HL-60/S4 treated with retinoic acid at 250 ng/mL for 4 days and 3 days (cell line): ENCODE results near the gene GRAP.

Source experiments
- in situ Hi-C: fragments of 300-500 bp; cut with MboI; formaldehyde crosslinking; loops from 2 replicates; pipeline ENCODE4 v1.7.0; 2022; ENCODE audit warnings: low sequenced_read_pairs

The GRAP gene

GRCh38 chr17:19019041-19019941 is 27.5 kb downstream of the GRAP start:
- in situ Hi-C loops, result no loop called here

GRCh38 chr17:19018600-19018950 is 28.2 kb downstream of the GRAP start:
- in situ Hi-C loops, result no loop called here

- in situ Hi-C loops, result no loop called here
Measured at GRCh38 chr17:19017804-19018599, 28.8 kb downstream of the GRAP start.

- in situ Hi-C loops, result no loop called here
Measured at GRCh38 chr17:19017401-19017800, 29.4 kb downstream of the GRAP start.

DNA sequence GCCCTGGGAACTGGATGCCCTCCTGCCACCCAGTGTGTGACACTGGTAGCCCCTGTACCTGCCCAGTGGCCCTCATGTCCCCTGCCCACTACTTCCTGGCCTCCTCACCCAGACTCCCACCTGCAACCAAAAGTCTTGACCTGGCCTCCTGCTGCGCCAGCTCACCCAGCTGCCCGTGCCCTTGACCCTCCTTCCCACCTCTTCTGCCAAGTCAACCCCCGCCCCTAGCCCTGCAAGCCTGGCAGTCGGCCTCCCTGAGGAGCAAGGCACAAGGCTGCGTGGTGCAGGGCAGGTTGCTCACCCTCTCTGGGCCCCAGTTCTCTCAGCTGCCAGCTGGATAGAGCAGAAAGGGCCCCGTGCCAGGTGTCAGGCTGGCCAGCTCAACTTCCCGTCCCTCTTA is 29.9 kb downstream of the GRAP start:
- in situ Hi-C loops, result no loop called here

GRCh38 chr17:19016297-19016696 is 30.5 kb downstream of the GRAP start:
- in situ Hi-C loops, result no loop called here

DNA sequence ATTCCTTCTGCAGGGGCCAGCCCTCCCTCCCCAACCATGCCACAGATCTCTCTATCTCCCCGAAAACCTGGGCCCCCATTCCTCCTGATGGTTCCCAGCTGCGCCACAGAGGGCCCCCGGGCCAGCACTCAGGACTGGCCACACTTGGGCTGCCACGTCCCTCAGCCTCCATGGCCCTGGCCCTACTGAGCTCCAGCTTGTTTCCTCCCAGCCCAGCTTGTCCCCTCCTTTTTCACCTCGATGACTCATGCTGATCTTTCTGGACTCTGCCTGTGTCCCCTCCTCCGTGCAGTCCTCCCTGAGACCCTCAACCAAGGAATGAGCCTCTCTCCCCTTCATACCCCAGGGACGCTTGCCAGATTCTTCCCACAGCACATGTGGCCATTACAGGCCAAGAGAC is 31.3 kb downstream of the GRAP start:
- in situ Hi-C loops, result no loop called here

- in situ Hi-C loops, result no loop called here
Measured at GRCh38 chr17:19014628-19015215, 32.0 kb downstream of the GRAP start.

- in situ Hi-C loops, result no loop called here
Measured at GRCh38 chr17:19013806-19014627, 32.7 kb downstream of the GRAP start.

GRCh38 chr17:19013226-19013625 is 33.5 kb downstream of the GRAP start:
- in situ Hi-C loops, result no loop called here

DNA sequence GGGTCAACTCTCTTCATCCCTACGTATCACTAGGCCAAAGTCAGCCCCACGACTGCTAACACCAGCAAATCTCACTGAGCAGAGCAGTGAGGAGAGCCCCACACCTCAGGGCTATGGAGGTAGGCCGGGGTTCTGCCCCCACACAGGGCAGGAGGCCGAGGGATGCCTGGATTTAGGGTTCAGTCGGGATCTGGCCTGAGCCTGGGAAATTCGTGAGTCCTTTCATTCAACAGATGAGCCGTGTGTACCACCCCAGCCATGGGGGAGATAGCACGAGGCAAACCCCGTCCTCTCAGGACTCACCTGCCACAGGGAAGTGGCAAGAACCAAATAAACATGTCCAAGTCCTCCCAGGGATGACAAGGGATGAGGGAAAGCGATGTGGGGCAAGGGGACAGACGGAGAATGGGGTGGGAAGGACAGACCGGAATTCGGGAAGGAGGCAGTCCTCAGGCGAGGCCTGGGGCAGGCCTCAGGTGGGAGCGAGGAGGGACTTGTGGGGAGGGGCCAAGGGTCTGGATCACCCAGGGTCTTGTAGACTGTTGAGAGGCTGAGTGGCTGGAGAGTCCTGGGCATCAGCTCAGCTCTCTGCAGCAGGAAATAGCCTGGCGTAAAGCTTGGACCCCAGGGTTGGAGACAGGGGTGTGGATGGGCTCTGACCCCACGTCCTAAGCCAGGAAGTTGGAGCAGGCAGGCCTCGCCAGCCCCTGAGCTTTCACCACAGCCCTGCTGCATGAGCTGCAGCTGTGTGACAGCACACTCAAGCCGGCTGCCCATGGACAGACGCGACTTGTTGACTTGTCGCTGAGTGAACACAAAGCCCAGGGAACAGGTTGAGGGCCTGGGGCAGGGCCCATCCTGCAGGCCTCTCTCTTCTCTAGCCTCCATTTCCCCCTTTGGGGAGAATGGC is 34.3 kb downstream of the GRAP start:
- in situ Hi-C loops, result no loop called here

DNA sequence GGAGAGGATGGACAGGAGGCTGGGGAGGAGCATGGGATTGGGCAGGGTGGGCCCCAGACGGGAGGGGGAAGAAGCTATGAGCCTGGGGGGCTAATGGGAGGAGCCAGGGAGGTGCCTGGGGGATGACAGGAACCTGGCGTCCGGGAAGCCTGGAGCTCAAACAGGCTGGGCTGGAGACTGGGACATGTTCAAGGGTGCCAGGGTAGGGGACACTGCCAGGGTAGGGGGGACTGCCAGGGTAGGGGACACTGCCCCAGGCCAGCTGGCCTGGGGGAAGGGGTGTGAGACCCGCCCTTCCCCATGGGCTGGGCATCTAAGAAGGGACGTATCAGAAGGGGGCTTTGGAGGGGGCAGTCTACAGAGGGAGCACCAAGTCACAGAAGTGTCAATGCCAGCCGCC is 35.2 kb downstream of the GRAP start:
- in situ Hi-C loops, result no loop called here

DNA sequence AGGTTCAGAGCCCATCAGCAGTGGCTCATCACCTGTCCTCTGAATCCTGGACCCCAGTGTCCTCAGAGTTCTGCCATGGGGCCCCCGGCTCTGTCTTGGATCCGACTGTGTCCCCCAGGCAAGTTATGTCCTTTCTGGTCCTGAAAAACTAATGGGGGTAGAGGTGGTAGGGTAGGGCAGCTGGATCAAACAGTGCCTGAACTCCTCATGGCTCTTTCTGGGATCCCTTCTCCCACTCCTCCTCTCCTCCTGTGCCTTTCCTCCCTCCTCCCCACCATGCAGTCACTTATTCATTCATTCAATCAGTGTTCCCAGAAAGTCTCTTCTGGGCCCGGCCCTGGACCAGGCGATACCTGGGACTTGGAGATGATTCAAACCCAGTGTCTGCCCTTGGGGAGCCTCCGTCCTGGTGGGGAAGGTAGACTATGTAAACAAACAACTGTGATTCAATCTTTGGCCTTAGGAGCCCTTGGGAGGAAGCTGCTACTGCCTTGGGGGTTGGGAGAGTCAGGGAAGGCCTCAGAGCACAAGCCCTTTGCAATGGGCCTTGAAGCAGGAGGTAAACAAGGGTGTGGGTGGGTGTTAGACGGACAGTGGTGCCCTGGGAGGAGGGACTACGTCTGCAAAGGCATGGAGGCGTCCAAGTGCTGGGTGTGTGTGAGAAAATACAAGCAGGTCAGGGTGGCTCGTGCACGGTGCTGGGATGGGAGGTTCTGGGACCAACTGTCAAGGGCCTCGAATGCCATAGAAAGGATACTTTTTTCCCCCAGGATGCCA is 35.8 kb downstream of the GRAP start:
- in situ Hi-C loops, result no loop called here

GRCh38 chr17:19009970-19010369 is 36.8 kb downstream of the GRAP start:
- in situ Hi-C loops, result no loop called here

GRCh38 chr17:19006698-19007097 is 40.1 kb downstream of the GRAP start:
- in situ Hi-C loops, result no loop called here

GRCh38 chr17:19005789-19006430 is 40.8 kb downstream of the GRAP start:
- in situ Hi-C loops, result no loop called here

DNA sequence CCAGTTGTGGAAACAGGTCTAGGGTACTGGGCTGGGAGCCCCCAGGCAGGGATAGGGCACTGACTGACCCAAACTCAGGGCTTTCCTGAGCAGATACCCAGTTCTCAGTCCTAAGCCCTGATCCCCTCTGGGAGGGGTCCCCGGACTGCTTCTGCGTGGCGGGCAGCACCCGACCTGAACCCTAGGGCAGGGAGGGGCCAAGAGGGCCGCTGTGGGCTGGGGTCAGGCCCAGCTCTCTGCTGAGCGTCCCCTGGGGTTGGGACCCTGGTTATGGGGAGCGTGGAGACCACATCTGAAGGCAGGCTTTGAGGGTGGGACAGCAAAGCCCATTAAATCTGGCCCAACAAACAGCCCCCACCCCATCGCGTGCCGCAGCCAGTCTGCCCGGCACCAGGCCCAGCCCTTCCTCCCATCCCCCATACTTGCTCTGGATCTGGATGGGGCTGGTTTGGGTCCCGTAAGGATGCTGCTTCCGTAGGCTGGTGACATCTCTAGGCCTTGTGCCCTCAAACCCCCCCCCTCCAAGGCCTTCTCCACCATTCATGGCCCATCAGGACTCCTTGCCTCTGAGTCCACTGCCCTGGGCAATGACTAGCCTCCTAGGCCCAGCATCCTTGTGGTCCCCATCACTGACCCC is 41.5 kb downstream of the GRAP start:
- in situ Hi-C loops, result no loop called here
